ENCODE data around the gene CCKAR.

Gene CCKAR

DNA sequence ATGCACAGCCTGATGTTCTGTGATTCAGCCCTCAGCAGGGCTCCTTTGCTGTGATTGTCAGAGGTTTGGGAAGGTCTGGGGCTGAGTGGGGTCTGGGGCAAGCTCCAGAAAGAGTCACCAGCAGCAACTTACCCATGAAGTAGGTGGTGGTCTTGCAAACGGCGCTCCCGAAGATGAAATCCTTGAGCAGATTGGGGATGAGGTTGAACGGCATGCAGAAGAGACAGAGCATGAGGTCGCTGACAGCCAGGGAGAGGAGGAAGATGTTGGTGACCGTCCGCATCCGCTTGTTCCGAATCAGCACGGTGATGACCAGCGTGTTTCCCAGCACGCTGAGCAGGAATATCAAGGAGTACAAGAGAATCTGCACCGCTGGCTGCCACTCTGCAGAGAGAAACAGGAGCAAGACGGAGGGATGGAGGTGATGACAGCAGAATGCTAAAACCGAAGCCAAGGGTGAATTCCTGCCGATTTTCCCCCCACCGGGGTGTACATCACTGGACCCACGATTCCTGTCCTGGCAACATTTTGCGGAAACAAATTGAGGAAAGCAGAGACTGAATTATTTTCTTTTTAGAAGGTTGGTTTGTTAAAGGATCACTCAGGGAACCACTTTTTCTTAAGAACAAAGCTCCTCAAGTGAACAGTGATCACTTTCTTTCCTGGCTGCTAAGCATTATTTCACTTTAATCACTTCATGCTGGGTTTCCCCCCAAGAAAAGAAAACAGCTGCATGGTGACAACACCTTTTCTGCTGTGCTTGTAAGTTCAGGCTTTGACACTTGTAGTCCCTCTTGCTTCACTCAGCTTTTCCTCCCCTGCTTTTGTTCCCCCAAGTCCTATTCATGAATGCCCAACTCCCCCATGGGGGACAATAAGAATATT, 941 bp downstream of the CCKAR start:
- DNase-seq: no peak

DNA sequence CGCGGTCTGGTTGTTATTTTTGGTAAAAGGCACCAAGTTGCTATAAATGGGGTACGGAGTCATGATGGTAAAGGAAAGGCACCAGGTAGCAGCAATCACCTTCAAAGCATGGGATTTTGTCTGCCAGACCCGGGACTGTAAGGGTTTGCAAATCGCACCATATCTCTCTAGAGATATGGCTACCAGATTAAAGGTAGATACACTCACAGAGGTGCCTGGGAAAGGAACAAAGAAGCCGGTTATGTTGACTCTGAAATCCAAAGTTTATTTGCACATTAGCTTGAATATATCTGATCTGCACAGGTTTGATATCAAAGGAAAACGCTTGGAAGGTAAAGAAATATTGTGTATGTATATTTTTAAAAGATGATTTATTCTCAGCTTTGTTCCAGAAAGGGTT, 4.6 kb downstream of the CCKAR start:
- no peak for DNase-seq

DNA sequence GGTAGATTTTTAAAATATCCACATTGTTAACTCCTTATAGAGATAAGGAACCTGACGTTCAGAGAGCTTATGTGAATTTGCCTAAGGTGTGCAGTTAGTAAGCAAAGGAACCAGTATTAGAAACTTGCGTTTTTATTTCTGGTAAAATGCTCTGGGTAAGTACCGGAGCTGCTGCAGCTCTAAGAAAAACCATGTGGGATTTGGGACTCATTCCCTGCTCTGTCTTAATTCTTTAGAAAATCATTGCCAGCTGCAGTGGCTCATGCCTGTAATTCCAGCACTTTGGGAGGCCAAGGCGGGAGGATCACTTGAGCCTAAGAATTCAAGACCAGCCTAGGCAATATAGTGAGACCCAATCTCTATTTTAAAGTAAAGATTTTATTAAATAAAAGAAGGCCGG, 5.8 kb downstream of the CCKAR start:
- DNase-seq: no peak

DNA sequence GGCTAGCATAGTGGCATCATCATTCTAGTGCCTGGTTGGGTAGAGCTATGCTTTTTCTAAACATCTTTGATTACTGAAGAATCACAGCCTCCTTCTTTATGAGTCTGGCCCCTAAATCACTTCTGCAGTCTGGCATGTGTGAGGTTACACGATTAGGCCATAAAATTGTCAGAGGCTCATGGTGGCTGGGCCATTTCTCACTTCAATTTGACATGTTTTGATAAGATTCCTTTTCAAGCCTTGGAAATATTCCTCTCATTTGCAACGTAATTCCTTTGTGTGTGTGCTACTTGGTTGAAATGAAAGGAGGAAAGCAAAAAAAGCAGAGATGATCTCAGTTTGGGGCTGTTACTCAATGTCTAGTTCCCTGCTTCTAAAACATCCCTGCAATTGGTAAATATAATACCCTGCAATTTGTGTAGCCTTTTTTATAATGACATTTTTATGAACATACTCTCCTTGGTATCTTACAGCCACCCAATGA, 6.2 kb downstream of the CCKAR start:
- DNase-seq: no peak

DNA sequence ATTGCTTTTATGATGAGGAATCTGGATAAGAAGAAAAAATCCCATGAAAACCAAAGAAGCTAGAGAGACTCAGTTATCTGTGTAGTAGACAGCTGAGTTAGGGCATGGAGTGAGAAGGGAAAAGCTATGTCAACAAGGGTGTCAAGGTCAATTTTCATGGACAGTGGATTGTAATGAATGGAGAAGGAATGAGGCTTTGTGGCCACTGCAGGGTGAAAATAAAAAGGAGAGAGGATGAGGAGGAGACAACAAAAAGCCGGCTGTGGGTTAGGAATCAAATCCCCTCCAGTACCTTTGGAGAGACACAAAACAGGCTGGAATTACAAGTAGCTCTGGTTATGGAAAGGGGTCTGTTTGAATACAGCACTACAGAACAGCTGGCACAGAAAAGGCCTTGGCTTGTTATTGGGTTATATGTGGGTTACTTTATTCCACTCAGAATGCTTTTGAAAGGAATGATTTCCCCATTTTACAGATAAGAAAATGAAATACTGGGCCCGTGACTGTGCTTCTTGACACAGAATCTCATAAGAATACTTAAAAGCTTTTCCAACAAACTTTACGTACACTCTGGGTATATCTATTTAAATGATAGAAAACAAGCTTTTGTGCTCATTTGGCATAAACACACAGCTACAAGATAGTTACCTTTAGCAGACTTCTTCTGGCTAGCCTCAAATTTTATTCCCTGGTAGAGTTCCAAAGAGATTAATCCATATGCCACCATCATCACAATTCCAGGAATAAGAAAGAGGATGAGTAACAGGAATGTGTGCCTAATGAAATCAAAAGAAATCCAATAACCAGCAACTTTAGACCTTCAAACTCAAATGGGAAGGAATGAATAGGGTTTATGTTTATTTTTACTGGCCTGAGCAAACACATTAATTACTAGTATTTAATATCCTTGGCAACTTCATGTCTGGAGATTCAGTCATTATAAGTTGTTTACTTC, 7.5 kb downstream of the CCKAR start:
- peak in 1 of 2 experiments; percentile 20 for DNase-seq

DNA sequence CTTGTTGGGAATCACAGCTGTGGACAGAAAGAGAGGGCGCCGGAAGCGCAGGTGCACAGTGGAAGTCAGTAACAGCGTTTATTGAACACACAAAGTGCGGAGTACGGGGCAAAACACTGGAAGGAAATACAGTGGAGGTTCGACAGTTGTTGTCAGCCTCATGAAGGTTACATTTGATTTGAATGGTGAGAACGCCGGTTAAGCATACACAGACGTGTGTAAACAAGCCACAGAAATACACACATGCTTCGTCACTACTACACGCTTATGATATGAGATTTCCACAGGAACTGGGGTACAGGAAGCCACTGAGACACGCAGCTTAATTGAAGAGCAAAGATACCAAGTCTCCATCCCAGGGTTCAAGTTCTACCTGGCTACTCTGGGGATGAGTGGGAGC, 12.0 kb downstream of the CCKAR start:
- DNase-seq: no peak

DNA sequence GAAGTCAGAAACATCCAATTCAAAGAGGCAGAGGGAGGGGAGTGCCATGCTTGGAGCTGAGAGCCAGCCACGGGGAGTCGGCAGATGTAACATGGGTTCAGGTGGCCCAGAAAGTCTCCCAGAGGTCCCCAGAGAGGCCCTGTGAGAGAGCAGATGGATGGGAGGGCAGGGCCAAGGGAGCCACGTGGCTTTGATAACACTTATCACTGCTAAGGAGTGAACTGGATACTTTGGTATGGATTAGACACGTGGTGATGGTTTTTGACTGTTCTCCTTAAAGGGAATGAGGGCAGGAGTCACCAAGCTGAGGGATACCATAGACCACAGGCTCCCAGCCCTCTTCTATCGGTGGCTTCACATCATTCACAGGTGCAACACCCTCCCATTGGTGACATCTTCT, 13.7 kb downstream of the CCKAR start:
- no peak for DNase-seq

DNA sequence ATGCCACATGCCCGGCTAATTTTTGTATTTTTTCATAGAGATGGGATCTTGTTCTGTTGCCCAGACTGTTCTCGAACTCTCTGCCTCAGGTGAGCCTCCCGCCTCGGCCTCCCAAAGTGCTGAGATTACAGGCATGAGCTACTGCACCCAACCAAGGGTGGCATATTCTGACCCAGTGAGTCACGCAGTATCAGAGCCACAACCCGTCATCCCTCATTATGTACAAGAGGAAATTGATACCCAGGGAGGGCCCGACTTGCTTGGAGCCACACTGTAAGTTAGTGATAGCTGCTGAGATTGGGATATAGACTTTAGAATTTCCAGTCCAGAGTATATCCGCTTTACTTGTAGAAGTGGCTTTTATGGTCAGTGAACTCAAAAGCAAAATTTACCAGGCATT, 14.6 kb downstream of the CCKAR start:
- DNase-seq: no peak

DNA sequence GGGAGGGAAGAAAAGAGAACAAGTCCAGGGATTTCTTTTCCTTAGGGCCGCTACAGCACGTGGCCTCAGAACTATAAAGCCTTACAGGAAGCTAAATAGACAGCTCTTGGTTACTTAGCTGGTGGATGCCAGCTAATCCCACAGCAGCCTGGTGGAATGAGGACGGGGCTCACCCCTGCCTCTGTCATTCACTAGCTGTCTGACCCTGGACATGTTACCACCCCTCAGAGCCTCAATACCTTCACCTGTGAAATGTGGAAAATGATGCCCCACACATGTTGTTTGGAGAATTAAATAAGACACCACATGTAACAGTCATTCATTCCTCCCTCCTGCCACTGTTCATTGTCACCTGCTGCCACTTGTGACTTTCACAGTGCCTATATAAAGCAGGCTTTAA, 15.7 kb downstream of the CCKAR start:
- DNase-seq: no peak

DNA sequence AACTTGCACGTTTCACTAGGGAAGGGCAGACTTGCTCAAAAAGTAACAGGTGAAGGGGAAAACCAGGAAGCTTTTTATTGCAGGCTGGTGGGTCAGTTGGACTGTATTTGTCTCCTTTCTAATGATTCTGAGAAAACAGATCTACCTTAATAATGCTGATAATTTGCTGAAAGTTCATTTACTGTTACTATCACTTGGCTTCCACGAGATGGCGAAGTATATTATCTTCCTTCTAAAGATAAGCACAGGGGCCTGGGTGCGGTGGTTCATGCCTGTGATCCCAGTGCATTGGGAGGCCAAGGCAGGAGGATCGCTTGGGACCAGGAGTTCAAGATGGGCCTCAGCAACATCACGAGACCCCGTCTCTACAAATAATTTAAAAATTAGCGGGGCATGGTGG, 16.4 kb downstream of the CCKAR start:
- no peak for DNase-seq

DNA sequence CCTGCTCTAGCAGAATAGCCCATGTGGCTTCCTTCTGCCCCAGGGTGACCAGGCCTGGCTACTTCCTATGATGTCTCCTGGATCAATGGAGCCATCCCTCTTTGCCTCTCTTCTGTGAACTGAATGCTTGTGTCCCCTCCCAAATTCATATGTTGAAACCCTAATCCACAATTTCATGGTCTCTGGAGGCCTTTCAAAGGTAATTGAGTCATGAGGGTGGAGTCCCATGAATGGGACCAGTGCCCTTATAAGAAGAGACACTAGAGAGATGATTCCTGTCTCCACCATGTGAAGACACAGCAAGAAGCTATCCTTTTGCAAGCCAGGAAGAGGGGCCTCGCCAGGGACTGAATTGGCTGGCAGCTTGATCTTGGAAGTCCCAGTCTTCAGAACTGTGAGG, 18.4 kb downstream of the CCKAR start:
- no peak for DNase-seq

DNA sequence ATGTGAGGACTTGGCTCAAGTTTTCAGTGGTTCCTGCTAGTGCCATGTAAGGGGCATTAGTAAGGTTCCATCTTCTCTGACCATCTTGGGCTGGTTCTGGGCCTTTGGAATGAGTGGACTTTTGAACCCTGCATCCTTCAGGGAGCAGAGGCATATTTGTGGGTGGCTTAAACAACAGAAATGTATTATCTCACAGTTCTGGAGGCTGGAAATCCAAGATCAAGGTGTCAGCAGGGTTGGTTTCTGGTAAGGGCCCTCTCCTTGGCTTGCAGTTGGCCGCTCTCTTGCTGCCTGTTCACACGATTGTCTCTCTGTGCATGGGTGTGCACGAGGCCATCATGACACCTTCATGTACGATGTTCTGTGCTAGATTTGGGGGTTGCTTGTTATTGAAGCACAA, 21.3 kb downstream of the CCKAR start:
- no peak for DNase-seq

DNA sequence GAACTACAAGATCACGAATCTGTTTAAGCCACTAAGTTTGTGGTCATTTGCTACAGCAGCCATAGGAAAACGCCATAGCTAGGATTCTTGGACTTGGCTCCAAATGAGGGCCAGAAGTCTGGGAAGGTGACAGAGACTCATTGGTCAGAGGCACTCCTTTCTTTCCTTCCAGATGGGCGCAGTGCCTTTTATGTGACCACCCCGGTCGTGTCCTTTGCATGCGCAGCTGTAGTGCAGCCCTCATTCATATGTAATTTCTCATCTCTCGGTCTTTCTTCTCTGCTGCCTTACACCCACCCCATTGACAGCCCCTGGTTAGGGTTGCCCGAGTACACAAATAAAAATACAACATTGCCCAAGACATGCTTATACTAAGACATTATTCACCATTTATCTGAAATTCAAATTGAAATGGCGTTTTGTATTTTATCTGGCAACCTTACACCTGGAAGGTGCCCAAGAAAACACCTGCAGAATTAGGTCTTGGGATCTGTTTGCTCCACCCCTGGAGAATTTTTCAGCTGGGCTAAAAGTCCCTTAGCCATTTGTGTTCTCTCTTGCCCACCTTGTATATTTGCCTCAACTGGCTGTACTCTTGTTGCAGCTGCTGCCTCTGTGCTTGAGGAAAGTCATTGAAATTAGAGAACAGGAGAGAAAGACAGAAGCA, 21.9 kb downstream of the CCKAR start:
- no peak for DNase-seq

DNA sequence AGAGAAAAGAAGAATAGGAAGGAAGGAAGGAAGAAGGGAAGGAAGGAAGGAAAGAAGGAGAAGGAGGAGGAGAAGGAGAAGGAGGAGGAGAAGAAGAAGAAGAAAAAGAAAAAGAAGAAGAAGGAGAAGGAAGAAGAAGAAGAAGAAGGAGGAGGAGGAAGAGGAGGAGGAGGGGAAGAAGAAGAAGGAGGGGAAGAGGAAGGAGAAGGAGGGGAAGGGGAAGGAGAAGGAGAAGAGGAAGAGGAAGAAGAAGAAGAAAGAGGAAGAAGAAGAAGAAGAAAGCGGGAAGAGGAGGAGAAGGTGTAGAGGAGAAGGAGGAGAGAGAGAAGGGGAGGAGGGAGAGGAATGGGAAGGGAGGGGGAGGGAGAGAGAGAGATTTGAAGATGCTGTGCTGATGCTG, 22.6 kb downstream of the CCKAR start:
- no peak for DNase-seq

DNA sequence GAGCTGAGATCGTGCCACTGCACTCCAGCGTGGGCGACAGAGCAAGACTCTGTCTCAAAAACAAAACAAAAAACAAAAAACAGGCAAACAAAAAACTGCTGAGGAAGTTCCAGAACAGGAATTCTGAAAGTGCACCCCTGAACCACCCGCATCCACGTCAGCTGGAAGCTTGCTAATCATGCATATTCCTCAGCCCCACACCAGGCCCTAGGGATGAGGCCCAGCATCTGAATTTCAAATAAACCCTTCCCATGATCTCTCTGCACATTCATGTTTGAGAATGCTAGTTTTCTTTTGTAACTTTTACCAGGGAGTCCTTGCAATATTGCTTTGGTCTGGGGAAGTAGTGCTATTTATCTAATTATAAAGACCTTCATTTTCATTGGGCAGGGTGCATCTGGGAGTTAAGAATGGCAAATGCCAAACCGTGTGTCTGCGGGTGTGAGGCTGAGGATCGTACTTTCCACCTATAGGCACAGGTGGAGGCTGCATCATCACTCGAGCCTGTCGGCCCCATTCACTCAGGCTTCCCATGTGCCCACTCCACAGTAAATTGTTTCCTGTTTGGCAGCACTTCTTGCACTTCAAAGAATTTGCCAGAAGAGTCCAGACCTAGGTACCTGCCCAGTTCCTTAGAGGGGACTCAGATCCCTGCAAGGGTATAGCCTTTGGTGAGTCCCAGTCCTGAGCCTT, 23.6 kb downstream of the CCKAR start:
- DNase-seq: no peak

DNA sequence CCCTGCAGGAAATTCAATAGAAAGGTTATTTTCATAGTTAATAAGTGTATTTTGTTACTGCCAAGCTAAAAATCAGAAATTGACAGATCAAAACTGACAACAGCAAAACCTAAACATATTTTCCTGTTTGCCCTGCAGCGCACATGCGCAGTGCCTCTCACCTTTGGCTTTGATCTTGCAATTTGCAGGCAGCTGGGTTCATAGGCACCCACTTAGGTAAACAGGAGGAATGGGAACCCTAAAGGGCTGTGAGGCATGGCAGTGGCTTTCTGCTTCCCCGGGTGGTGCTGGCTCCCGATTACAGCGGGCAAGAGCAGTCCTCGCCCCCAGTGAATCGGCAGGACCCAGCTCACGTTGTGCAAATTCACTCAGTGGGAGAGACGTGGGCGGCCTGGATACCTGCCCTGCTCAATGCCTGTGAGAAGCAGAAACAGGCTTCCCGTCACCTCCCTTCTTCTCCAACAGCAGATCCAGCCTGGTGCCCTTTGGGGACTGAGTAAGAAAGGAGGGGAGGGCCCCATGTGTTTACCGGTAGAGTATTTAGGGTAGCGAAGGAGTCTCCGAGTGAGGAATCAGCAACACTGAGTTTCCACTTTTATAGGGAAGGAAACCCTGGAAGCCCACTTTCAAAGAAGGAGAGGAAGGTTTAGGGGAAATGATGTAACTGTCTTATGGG, 25.7 kb downstream of the CCKAR start:
- no peak for DNase-seq

DNA sequence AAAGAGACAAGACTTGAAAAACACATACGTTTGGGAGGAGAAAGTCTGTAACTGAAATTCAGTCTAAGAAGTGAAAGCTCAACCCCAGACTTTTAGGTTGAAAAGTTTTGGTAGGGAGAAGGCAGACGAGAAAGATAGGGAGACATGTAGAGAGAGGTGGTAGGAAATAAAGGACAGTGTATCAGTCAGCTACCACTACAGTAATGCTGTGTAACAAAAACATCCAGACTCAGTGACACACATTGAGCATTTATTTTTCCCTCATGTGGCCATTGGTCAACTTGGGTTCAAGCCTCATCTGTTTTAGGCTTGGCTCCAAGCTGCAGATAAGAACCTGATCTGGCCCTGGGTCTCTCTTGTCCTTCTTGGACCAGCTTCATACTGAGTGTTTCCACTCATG, 26.9 kb downstream of the CCKAR start:
- no peak for DNase-seq

DNA sequence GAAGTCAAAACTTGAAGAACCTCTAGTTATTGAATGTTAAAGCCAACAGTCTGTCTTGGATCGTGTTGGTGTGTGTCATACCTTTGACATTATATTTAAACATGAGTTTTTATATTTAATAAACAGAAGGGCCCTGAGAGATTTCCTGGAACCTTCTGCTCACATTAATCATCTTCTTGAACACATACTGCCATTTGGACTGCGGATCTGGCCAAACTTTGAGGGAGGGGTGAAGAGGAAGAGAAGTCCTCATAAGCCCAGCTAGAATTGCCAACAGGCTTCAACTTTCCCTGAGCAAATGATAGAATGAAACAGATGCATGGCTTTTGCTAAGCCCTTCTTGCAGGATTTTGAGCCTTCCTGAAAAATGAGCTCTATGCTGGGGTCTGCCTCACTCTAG, 27.4 kb downstream of the CCKAR start:
- no peak for DNase-seq

DNA sequence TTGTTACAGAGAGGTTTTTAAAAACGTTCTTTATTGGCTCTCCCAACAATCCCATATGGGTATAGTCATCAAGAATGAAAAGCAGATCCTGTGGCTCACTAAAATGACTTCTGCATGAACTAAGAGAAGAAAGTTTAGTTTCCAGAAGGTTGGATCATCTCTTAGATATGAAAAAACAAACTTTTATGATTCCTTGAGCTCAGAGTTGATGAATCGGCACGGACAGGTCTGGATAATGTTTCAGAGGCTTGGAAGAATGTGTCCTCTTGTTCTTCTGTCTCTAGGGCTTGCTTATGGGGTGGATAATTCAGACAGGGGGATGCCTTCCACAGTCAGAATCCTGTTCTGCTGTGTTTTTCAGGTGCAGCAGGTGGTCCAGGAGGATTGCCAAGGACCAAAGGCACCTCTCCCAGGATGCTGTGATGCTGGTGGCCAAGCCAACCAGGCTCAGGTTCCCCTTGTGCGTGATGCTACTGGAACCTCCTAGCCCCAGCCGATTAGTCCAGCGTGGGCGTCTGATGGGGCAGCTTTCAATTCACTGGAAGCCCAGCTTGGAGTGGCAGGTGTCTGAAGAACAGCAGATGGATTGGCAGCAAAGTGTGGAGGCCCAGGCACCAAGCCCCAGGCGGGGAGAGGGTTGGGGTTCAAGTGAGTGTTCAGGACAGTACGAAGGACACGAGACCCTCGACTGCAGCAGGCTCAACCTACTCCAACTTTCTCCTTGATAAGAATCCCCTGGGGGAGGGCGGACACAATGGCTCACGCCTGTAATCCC, 30.3 kb downstream of the CCKAR start:
- no peak for DNase-seq

DNA sequence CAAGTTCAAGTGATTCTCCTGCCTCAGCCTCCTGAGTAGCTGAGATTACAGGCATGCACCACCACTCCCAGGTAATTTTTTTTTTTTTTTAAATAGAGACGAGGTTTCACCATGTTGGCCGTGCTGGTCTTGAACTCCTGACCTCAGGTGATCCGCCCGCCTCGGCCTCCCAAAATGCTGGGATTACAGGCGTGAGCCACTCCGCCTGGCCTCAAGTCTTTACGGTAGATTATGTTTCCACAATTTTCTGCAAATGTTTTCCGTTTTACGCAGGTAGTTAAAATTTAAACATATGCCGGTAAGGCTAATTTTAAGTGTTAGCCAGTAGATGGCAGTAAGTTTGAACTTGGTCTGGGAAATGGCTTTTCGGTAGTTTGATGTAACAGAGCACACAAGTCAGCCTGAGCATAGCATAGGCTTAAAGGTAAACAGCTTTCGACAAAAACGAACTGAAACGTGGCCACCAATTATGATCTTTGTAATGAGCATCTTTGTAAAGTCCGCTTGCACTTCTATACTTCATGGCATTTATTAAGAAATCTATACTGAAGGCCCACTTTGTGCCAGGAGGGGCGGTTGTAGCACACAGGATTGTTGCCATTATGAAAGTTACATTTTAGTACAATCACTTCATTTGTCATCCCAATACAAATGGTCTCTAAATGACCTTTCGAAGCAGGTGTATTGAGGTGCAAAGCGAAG, 31.1 kb downstream of the CCKAR start:
- DNase-seq: peak in 1 of 2 experiments; percentile 58

DNA sequence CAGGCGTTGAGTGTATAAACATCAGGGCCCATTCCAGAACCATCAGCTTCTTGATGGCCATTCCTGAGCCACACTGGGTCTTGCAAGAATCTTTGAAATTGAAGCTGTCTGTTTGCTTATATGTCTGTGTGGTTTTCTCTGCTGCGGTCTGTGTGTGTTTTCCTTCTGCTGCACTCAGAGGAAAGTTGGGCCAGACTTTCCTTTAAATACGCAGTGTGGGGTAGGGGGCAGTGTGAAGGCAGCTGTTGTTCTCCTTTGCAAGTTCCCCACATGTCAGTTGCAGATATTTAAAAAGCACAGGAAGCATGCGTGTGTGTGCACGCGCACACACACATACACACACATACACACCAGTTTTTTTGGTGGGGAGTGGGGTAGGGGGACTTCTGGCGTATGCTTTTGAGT, 32.1 kb downstream of the CCKAR start:
- no peak for DNase-seq

Measured in NCI-H446 (cell line).